ENCODE data around the gene RUNX2. TPM values are rescaled to one million over a fixed set of nuclear protein-coding genes. Genes with fewer than 3 reads are reported as not detected.

The RUNX2 gene
- total RNA-seq, 2 experiments from 2014 or later = 0.27 to 0.44 TPM

- H3K9me2 ChIP-seq (ENCODE audit: insufficient read depth, low read length) = no peaks in the 10 kb centered on the region
- peaks cover 5% of the 10 kb centered on the region for H3K4me1 ChIP-seq (ENCODE audit: insufficient read depth, low read length, poor library complexity, severe bottlenecking)
- DNase-seq (ENCODE audit: low spot score) = no peak
- no peak overlapping the region for H3K4me3 ChIP-seq (ENCODE audit: low read depth, low read length, poor library complexity, severe bottlenecking)
- H3K9me3 ChIP-seq (ENCODE audit: low read length) = no peaks in the 10 kb centered on the region
- H3K27ac ChIP-seq (ENCODE audit: low read depth, low read length, poor library complexity, severe bottlenecking) = no peak overlapping the region
- CTCF ChIA-PET (ENCODE audit: unreplicated experiment) = no interaction called here
- H3K4me2 ChIP-seq (ENCODE audit: low read length) = no peak overlapping the region
- POLR2A ChIA-PET = interaction anchor here (1.1 kb wide), 1 partner anchor 12 kb away, joined by 3 read pairs; no protein-coding TSS in a partner anchor
- TF ChIP-seq CTCF (conservative IDR thresholded peaks at IDR 0.05; ENCODE audit: low read length) = no peak
- TF ChIP-seq EZH2phosphoT487 (IDR thresholded peaks at IDR 0.05; ENCODE audit: borderline replicate concordance, low read depth, low read length) = no peak
- intact Hi-C loops (cut with micrococcal nuclease; ENCODE audit: unreplicated experiment) = no loop called here
- no TSS peak for BruUV-seq (replicated peaks)
- H2AFZ ChIP-seq (ENCODE audit: low read length) = no peak overlapping the region
- no peaks in the 10 kb centered on the region for H3K79me2 ChIP-seq (ENCODE audit: insufficient read depth, low read depth, low read length)
- no peaks in the 10 kb centered on the region for H4K20me1 ChIP-seq (ENCODE audit: insufficient read depth, low read length)
- H3K36me3 ChIP-seq (ENCODE audit: insufficient read depth, low read length) = no peaks in the 10 kb centered on the region
Measured at GRCh38 chr6:45625191-45625664, 297.1 kb downstream of the RUNX2 start.

- POLR2A ChIA-PET = no interaction called here
Measured at GRCh38 chr6:45626087-45626891, 298.2 kb downstream of the RUNX2 start.

More at GRCh38 chr6:45626087-45626891, 298.2 kb downstream of the RUNX2 start:
- no peak for DNase-seq (ENCODE audit: low spot score)
- no peaks in the 10 kb centered on the region for H4K20me1 ChIP-seq (ENCODE audit: insufficient read depth, low read length)
- CTCF ChIA-PET (ENCODE audit: unreplicated experiment) = no interaction called here
- H3K4me1 ChIP-seq (ENCODE audit: insufficient read depth, low read length, poor library complexity, severe bottlenecking) = no peaks in the 10 kb centered on the region
- H3K27ac ChIP-seq (ENCODE audit: low read depth, low read length, poor library complexity, severe bottlenecking) = no peak overlapping the region
- H3K9me2 ChIP-seq (ENCODE audit: insufficient read depth, low read length) = no peaks in the 10 kb centered on the region
- no peak overlapping the region for H3K4me2 ChIP-seq (ENCODE audit: low read length)
- no peaks in the 10 kb centered on the region for H3K36me3 ChIP-seq (ENCODE audit: insufficient read depth, low read length)
- H2AFZ ChIP-seq (ENCODE audit: low read length) = no peak overlapping the region
- H3K79me2 ChIP-seq (ENCODE audit: insufficient read depth, low read depth, low read length) = no peaks in the 10 kb centered on the region
- no TSS peak for BruUV-seq (replicated peaks)
- H3K9me3 ChIP-seq (ENCODE audit: low read length) = no peaks in the 10 kb centered on the region
- intact Hi-C loops (cut with micrococcal nuclease; ENCODE audit: unreplicated experiment) = no loop called here
- TF ChIP-seq EZH2phosphoT487 (IDR thresholded peaks at IDR 0.05; ENCODE audit: borderline replicate concordance, low read depth, low read length) = no peak
- TF ChIP-seq CTCF (conservative IDR thresholded peaks at IDR 0.05; ENCODE audit: low read length) = no peak
- H3K4me3 ChIP-seq (ENCODE audit: low read depth, low read length, poor library complexity, severe bottlenecking) = no peak overlapping the region

Measured in OCI-LY7 (cell line).